HCT116 (cell line): ENCODE measurements around the gene ZNF79.

Experiments
- CEBPB ChIP-seq: IDR thresholded peaks from 2 replicates; pipeline ENCODE4 v1.6.1; 2012; ENCODE audit warnings: low read depth
- CTCF ChIP-seq, 3 experiments: fragments of 200-600 bp in 1 of 3; sonication (generic) in 1 of 3; IDR thresholded peaks in 2 of 3; conservative IDR thresholded peaks in 1 of 3; 2 replicates each; pipeline ENCODE4 v1.5.1; 2012 to 2017; ENCODE audit warnings: low read depth in 2 of 3, low read length in 2 of 3, antibody characterized with exemption in 1 of 3, borderline replicate concordance in 1 of 3, control low read depth in 1 of 3, mild to moderate bottlenecking in 1 of 3, mixed read lengths in 1 of 3, mixed run types in 1 of 3, moderate library complexity in 1 of 3; ENCODE audit not compliant: insufficient read depth in 1 of 3
- EGR1 ChIP-seq: IDR thresholded peaks from 2 replicates; pipeline ENCODE4 v1.6.1; 2012; ENCODE audit warnings: low read depth
- ELF1 ChIP-seq: IDR thresholded peaks from 2 replicates; pipeline ENCODE4 v1.6.1; 2012; ENCODE audit warnings: low read depth, borderline replicate concordance
- EZH2 ChIP-seq: fragments of 200-600 bp; sonication (generic); IDR thresholded peaks from 2 replicates; pipeline ENCODE4 v1.6.1; 2017; ENCODE audit warnings: antibody characterized with exemption, mixed run types
- FOSL1 ChIP-seq: IDR thresholded peaks from 2 replicates; pipeline ENCODE4 v1.6.1; 2012; ENCODE audit warnings: low read depth
- POLR2A ChIP-seq: IDR thresholded peaks from 2 replicates; pipeline ENCODE4 v1.7.0; 2011; ENCODE audit warnings: borderline replicate concordance; ENCODE audit not compliant: insufficient read depth, insufficient read length; ENCODE audit errors: extremely low read depth
- POLR2AphosphoS5 ChIP-seq: IDR thresholded peaks from 2 replicates; pipeline ENCODE4 v1.6.1; 2011; ENCODE audit warnings: mild to moderate bottlenecking, low read depth, low read length, moderate library complexity
- RAD21 ChIP-seq: IDR thresholded peaks from 2 replicates; pipeline ENCODE4 v1.6.1; 2012; ENCODE audit warnings: low read depth, mild to moderate bottlenecking
- YY1 ChIP-seq: IDR thresholded peaks from 2 replicates; pipeline ENCODE4 v1.6.1; 2011; ENCODE audit warnings: low read length, low read depth, moderate library complexity, mild to moderate bottlenecking; ENCODE audit not compliant: insufficient replicate concordance; ENCODE audit errors: extremely low read depth
- TF ChIP-seq, protein P1 (sequence below): IDR thresholded peaks from 2 replicates; pipeline ENCODE4 v1.6.1; 2011; ENCODE audit warnings: mild to moderate bottlenecking, low read length, moderate library complexity; ENCODE audit not compliant: insufficient replicate concordance; ENCODE audit errors: extremely low read depth
- TF ChIP-seq, protein P2 (sequence below): IDR thresholded peaks from 2 replicates; pipeline ENCODE4 v1.6.1; 2012

DNA sequence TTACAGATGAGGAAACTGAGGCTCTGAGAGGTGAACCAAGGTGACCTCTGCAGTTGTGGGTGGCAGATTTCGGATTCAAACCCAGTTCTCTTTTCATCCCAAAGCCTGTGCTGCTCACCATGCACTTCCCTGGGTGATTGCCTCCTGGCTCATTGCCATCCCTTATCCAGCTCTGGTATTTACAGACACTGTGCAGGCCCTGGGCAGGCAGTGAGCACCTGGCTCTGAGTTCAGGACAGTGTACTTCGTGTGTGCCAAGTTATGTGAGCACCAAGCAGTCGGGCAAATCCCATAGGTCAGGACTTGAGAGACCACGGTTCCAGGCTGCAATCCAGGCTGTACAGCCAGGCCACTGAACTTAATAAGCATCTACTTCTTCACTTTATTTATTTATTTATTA, 28.5 kb downstream of the ZNF79 start:
- TF ChIP-seq RAD21 (no peak), CTCF (IDR thresholded peaks at IDR 0.05 in 2 of 3, conservative IDR thresholded peaks at IDR 0.05 in 1 of 3; ENCODE audit: borderline replicate concordance in 1 of 3, insufficient read depth in 1 of 3, low read depth in 2 of 3, low read length in 2 of 3) (no peak), EGR1 (no peak), EZH2 (no peak), CEBPB (no peak), FOSL1 (no peak), POLR2AphosphoS5 (no peak), POLR2A (no peak), YY1 (no peak), ELF1 (no peak)
- TF ChIP-seq, protein P1, sequence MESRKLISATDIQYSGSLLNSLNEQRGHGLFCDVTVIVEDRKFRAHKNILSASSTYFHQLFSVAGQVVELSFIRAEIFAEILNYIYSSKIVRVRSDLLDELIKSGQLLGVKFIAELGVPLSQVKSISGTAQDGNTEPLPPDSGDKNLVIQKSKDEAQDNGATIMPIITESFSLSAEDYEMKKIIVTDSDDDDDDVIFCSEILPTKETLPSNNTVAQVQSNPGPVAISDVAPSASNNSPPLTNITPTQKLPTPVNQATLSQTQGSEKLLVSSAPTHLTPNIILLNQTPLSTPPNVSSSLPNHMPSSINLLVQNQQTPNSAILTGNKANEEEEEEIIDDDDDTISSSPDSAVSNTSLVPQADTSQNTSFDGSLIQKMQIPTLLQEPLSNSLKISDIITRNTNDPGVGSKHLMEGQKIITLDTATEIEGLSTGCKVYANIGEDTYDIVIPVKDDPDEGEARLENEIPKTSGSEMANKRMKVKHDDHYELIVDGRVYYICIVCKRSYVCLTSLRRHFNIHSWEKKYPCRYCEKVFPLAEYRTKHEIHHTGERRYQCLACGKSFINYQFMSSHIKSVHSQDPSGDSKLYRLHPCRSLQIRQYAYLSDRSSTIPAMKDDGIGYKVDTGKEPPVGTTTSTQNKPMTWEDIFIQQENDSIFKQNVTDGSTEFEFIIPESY: no peak
- TF ChIP-seq, protein P2, sequence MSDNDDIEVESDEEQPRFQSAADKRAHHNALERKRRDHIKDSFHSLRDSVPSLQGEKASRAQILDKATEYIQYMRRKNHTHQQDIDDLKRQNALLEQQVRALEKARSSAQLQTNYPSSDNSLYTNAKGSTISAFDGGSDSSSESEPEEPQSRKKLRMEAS: no peak
